A549 (cell line): ENCODE data around the gene C20orf141. TPM values are rescaled to one million over a fixed set of nuclear protein-coding genes. Genes with fewer than 3 reads are reported as not detected.

Experiments
- ATAC-seq, 2 experiments: fragments of 200-7000 bp in 1 of 2; fragments of >200 bp in 1 of 2; cut with Nextera tagmentation in 1 of 2; cut with Tn5 transposase in 1 of 2; 3 replicates each; pipeline versions ENCODE4 v1.8.0 to v1.9.1; 2018 to 2020; ENCODE audit warnings: mild to moderate bottlenecking in 1 of 2, moderate library complexity in 1 of 2
- CTCF ChIA-PET: fragments of 300-600 bp; sonication (Branson Sonifier 250); formaldehyde crosslinking; extraction: SDS; loops from one replicate; lab custom pipeline; 2021; ENCODE audit warnings: antibody characterized with exemption, inconsistent platforms; lab: Yijun Ruan, JAX
- POLR2A ChIA-PET: fragments of 350-600 bp; formaldehyde crosslinking; extraction: SDS; loops from one replicate; lab custom pipeline; 2021; ENCODE audit warnings: antibody characterized with exemption, inconsistent platforms; lab: Yijun Ruan, JAX
- DNase-seq, 2 experiments: peaks; one replicate each; pipeline versions ENCODE4 v3.0.0 to v3.0.0-alpha.2; 2011 to 2016; ENCODE audit warnings: low read depth in 1 of 2, low spot score in 1 of 2
- FAIRE-seq: peaks from 2 replicates; lab custom pipeline; 2011; peaks lifted over from hg19 to GRCh38; lab: Jason Lieb, UNC
- H3K27ac ChIP-seq, 2 experiments: fragments of >200 bp; sonication (Bioruptor Twin); formaldehyde crosslinking; 3 replicates each; pipeline ENCODE4 v1.5.1; 2016 to 2017
- H3K4me1 ChIP-seq: fragments of >200 bp; sonication (Bioruptor Twin); formaldehyde crosslinking; 3 replicates; pipeline ENCODE4 v1.6.1; 2016
- H3K4me2 ChIP-seq: fragments of >200 bp; sonication (Bioruptor Twin); formaldehyde crosslinking; 3 replicates; pipeline ENCODE4 v1.6.1; 2016
- H3K4me3 ChIP-seq: fragments of >200 bp; sonication (Bioruptor Twin); formaldehyde crosslinking; 3 replicates; pipeline ENCODE4 v1.5.1; 2016
- H3K9me3 ChIP-seq: fragments of >200 bp; sonication (Bioruptor Twin); formaldehyde crosslinking; 3 replicates; pipeline ENCODE4 v1.6.1; 2016
- BHLHE40 ChIP-seq: IDR thresholded peaks from 2 replicates; pipeline ENCODE4 v1.6.1; 2012; ENCODE audit warnings: low read depth, low read length, inconsistent platforms
- CBX8 ChIP-seq: fragments of 200-600 bp; sonication (generic); IDR thresholded peaks from 2 replicates; pipeline ENCODE4 v1.6.1; 2016
- EHF ChIP-seq: fragments of 250-450 bp; sonication (Bioruptor Pico); IDR thresholded peaks from 2 replicates; pipeline ENCODE4 v1.5.0; 2020; ENCODE audit warnings: mild to moderate bottlenecking
- ESRRA ChIP-seq: fragments of 150-350 bp; IDR thresholded peaks from 2 replicates; pipeline ENCODE4 v1.6.1; 2014; ENCODE audit warnings: mild to moderate bottlenecking, low read length, borderline replicate concordance
- FOSB ChIP-seq: fragments of 250-450 bp; sonication (Bioruptor Pico); IDR thresholded peaks from 2 replicates; pipeline ENCODE4 v1.5.0; 2020; ENCODE audit warnings: mild to moderate bottlenecking, moderate library complexity
- FOSL2 ChIP-seq, 2 experiments: fragments of 450-650 bp in 1 of 2; fragments of >200 bp in 1 of 2; sonication (Bioruptor Twin) in 1 of 2; formaldehyde crosslinking; IDR thresholded peaks; 2 replicates each; pipeline versions ENCODE4 v1.5.0 to v1.6.1; 2016 to 2020; ENCODE audit warnings: mild to moderate bottlenecking in 1 of 2, moderate library complexity in 1 of 2
- HDAC2 ChIP-seq: fragments of 200-600 bp; sonication (generic); IDR thresholded peaks from 2 replicates; pipeline ENCODE4 v1.6.1; 2016
- HOXA7 ChIP-seq: fragments of 250-450 bp; sonication (Bioruptor Pico); IDR thresholded peaks from 2 replicates; pipeline ENCODE4 v1.5.0; 2020; ENCODE audit warnings: mild to moderate bottlenecking, moderate library complexity
- HOXB13 ChIP-seq: fragments of 250-450 bp; sonication (Bioruptor Pico); IDR thresholded peaks from 2 replicates; pipeline ENCODE4 v1.5.0; 2020; ENCODE audit warnings: low read depth, mild to moderate bottlenecking, moderate library complexity
- MYC ChIP-seq: IDR thresholded peaks from 2 replicates; pipeline ENCODE4 v1.6.1; 2012; ENCODE audit warnings: mild to moderate bottlenecking, inconsistent platforms, low read length, improper control_type of control experiment, borderline replicate concordance
- POLR2AphosphoS2 ChIP-seq: conservative IDR thresholded peaks from 2 replicates; pipeline ENCODE4 v1.6.1; 2012; ENCODE audit warnings: low read length, improper control_type of control experiment, inconsistent platforms
- RARB ChIP-seq: fragments of 250-450 bp; sonication (Bioruptor Pico); IDR thresholded peaks from 2 replicates; pipeline ENCODE4 v1.8.0; 2021; ENCODE audit warnings: mild to moderate bottlenecking, moderate library complexity
- SREBF2 ChIP-seq: fragments of 450-650 bp; IDR thresholded peaks from 2 replicates; pipeline ENCODE4 v1.6.1; 2014; ENCODE audit warnings: mild to moderate bottlenecking, moderate library complexity
- TFCP2L1 ChIP-seq: fragments of 250-450 bp; sonication (Bioruptor Pico); IDR thresholded peaks from 2 replicates; pipeline ENCODE4 v1.5.0; 2021; ENCODE audit warnings: mild to moderate bottlenecking
- TP53 ChIP-seq: fragments of 250-450 bp; sonication (Bioruptor Pico); IDR thresholded peaks from 2 replicates; pipeline ENCODE4 v1.5.0; 2021; ENCODE audit warnings: mild to moderate bottlenecking, moderate library complexity
- ZC3H11A ChIP-seq: fragments of 450-650 bp; IDR thresholded peaks from 2 replicates; pipeline ENCODE4 v1.6.1; 2014; ENCODE audit warnings: antibody characterized with exemption, mild to moderate bottlenecking
- ZNF302 ChIP-seq: fragments of 250-450 bp; sonication (Bioruptor Pico); IDR thresholded peaks from 2 replicates; pipeline ENCODE4 v1.9.0; 2021; ENCODE audit warnings: inconsistent platforms, mild to moderate bottlenecking, moderate library complexity
- WGBS: methylation state at CpG from one replicate; pipeline ENCODE4 v1.1.6; 2017; ENCODE audit errors: missing lambda C conversion rate; 5-methylcytosine and 5-hydroxymethylcytosine counted together
- polyA plus RNA-seq, 4 experiments: library from polyadenylated mRNA; depleted of rRNA in 3 of 4; stranded (reverse); fragments of >200 nt; fragmentation: RNase III in 1 of 4; extraction: RNeasy Plus Mini Kit Qiagen cat#74134 plus additional on column Dnase treatment in 1 of 4; gene quantifications; 2 replicates in 3 of 4; 3 replicates in 1 of 4; pipeline ENCODE4 v1.2.3, GENCODE V29; 2011 to 2017
- TF ChIP-seq, protein P1 (sequence below): IDR thresholded peaks from 2 replicates; pipeline ENCODE4 v1.6.1; 2012; ENCODE audit warnings: low read depth, borderline replicate concordance
- TF ChIP-seq, protein P2 (sequence below): IDR thresholded peaks from 2 replicates; pipeline ENCODE4 v1.6.1; 2012
- TF ChIP-seq, protein P3 (sequence below): fragments of >200 bp; sonication (Bioruptor Twin); formaldehyde crosslinking; IDR thresholded peaks from 2 replicates; pipeline ENCODE4 v1.6.1; 2016
- TF ChIP-seq, protein P4 (sequence below): fragments of >200 bp; sonication (Bioruptor Twin); formaldehyde crosslinking; IDR thresholded peaks from 3 replicates; pipeline ENCODE4 v1.5.1; 2016
- TF ChIP-seq, protein P5 (sequence below): IDR thresholded peaks from 2 replicates; pipeline ENCODE4 v1.6.1; 2012
- TF ChIP-seq, protein P6 (sequence below): fragments of 250-450 bp; sonication (Bioruptor Pico); IDR thresholded peaks from 2 replicates; pipeline ENCODE4 v1.5.0; 2021; ENCODE audit warnings: mild to moderate bottlenecking, moderate library complexity, borderline replicate concordance
- TF ChIP-seq, protein P7 (sequence below): fragments of 150-350 bp; IDR thresholded peaks from 2 replicates; pipeline ENCODE4 v1.6.1; 2014; ENCODE audit warnings: low read depth, mild to moderate bottlenecking, low read length

Gene C20orf141
- polyA plus RNA-seq, 2 of the 4 experiments (the other 2 are of a cell fraction) = 0.16 to 0.56 TPM

DNA sequence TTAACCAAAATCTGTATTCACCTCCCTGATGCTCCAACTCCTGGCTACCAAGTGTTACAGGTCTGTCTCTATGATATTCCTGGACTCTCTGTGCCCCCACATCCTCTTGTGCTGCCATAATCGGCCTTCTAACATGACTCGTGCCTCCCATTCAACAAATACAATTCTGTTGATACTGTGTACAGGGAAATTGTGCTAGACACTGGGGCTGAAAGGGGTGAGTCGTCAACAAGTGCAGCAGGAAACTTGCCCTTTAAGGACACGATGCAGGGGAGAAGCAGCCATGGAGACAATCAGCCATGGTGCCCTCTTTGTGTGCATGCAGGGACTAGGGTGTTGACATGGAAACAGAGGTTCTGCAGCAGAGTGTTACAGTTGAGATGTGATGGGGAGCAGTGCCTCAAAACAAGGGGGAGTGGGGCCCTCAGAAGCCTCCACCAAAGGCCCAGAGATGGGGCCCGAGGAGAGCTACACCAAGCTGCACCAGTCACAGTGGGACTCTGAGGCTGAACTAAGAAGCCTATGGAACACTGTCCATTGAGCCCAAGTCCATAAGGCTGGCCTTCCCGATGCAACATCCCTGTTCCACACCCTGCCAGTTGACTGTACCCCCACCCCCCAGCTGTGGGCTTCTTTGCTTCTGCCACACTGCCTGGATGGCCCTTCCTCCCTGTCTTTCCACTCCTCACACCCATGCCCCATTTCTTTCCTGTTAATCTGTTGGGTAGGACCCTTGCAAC is 22.6 kb downstream of the C20orf141 start:
- H3K4me2 ChIP-seq = no peak overlapping the region
- FAIRE-seq = no peak
- H3K9me3 ChIP-seq = no peaks in the 10 kb centered on the region
- no peak for DNase-seq
- ChIA-PET POLR2A (no interaction called here), CTCF (interaction anchor here (0.8 to 2.3 kb wide), 5 partner anchors 19 to 216 kb away, joined by 3 to 10 read pairs (median 3); no protein-coding TSS in a partner anchor)
- 78% methylated on average over 6 of the region's 6 CpGs for WGBS
- no peak overlapping the region for H3K4me3 ChIP-seq
- H3K4me1 ChIP-seq = peaks cover 18% of the 10 kb centered on the region
- no peak for TF ChIP-seq RARB (CRISPR knock-in tag)
- no peak for TF ChIP-seq FOSL2 (IDR thresholded peaks at IDR 0.05)
- no peak for TF ChIP-seq FOSL2 (CRISPR knock-in tag; IDR thresholded peaks at IDR 0.05)
- TF ChIP-seq, protein P1, sequence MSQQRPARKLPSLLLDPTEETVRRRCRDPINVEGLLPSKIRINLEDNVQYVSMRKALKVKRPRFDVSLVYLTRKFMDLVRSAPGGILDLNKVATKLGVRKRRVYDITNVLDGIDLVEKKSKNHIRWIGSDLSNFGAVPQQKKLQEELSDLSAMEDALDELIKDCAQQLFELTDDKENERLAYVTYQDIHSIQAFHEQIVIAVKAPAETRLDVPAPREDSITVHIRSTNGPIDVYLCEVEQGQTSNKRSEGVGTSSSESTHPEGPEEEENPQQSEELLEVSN = no peak
- no peak for TF ChIP-seq ESRRA
- TF ChIP-seq FOSB (CRISPR knock-in tag) = no peak
- no peak for TF ChIP-seq TP53 (CRISPR knock-in tag)
- no peak for TF ChIP-seq SREBF2
- TF ChIP-seq HOXA7 (CRISPR knock-in tag) = no peak
- TF ChIP-seq MYC = no peak
- no peak for TF ChIP-seq ZC3H11A
- TF ChIP-seq BHLHE40 = no peak
- TF ChIP-seq CBX8 = no peak
- TF ChIP-seq POLR2AphosphoS2 = no peak
- TF ChIP-seq, protein P2, sequence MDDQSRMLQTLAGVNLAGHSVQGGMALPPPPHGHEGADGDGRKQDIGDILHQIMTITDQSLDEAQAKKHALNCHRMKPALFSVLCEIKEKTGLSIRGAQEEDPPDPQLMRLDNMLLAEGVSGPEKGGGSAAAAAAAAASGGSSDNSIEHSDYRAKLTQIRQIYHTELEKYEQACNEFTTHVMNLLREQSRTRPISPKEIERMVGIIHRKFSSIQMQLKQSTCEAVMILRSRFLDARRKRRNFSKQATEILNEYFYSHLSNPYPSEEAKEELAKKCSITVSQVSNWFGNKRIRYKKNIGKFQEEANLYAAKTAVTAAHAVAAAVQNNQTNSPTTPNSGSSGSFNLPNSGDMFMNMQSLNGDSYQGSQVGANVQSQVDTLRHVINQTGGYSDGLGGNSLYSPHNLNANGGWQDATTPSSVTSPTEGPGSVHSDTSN = no peak
- TF ChIP-seq, protein P3, sequence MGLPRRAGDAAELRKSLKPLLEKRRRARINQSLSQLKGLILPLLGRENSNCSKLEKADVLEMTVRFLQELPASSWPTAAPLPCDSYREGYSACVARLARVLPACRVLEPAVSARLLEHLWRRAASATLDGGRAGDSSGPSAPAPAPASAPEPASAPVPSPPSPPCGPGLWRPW = no peak
- TF ChIP-seq HOXB13 (CRISPR knock-in tag) = no peak
- no peak overlapping the region for H3K27ac ChIP-seq
- ATAC-seq = no peak

DNA sequence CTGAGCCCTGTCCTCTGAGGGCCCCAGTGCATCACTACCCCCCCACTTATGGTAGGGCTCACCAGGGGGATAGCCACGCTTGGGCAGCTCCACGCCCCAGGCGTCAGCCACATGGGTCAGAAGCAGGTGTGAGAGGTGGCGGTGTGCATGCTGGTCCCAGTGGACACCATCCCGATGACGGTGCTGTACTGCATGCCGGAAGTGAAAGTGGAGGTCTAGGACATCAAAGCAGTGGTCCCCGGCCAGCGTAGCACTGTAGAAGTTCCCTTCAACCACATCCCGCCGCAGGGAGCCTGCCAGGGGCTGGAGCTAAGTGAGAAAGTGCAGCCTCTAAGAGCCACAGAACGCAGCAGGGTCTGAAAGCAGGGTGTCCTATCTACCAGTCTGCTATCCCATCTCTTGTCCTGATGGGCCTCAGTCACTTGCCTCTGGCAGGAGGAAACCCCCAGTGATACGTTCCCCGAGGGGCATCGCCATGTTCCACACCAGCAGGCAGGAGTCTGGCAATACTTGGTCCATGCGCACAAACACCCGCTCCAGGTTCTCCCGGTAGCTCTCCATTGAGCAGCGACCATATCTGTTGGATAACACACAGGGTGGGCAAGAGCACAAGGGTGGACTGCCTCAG is 23.5 kb downstream of the C20orf141 start:
- H3K4me1 ChIP-seq = peaks cover 17% of the 10 kb centered on the region
- no peak overlapping the region for H3K4me3 ChIP-seq
- no peaks in the 10 kb centered on the region for H3K9me3 ChIP-seq
- no peak overlapping the region for H3K27ac ChIP-seq
- ChIA-PET CTCF (interaction anchor here (1.0 to 4.9 kb wide), 8 partner anchors 13 to 215 kb away, joined by 3 to 33 read pairs (median 5); partner anchors contain the start of gene TMEM239), POLR2A (interaction anchor here (0.5 kb wide), 1 partner anchor 71 kb away, joined by 3 read pairs; no protein-coding TSS in a partner anchor)
- no peak overlapping the region for H3K4me2 ChIP-seq
- ATAC-seq = no peak
- no peak for DNase-seq
- no peak for FAIRE-seq
- TF ChIP-seq, protein P4, sequence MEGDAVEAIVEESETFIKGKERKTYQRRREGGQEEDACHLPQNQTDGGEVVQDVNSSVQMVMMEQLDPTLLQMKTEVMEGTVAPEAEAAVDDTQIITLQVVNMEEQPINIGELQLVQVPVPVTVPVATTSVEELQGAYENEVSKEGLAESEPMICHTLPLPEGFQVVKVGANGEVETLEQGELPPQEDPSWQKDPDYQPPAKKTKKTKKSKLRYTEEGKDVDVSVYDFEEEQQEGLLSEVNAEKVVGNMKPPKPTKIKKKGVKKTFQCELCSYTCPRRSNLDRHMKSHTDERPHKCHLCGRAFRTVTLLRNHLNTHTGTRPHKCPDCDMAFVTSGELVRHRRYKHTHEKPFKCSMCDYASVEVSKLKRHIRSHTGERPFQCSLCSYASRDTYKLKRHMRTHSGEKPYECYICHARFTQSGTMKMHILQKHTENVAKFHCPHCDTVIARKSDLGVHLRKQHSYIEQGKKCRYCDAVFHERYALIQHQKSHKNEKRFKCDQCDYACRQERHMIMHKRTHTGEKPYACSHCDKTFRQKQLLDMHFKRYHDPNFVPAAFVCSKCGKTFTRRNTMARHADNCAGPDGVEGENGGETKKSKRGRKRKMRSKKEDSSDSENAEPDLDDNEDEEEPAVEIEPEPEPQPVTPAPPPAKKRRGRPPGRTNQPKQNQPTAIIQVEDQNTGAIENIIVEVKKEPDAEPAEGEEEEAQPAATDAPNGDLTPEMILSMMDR = no peak
- TF ChIP-seq, protein P5, sequence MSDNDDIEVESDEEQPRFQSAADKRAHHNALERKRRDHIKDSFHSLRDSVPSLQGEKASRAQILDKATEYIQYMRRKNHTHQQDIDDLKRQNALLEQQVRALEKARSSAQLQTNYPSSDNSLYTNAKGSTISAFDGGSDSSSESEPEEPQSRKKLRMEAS = no peak
- no peak for TF ChIP-seq HDAC2
- no peak for TF ChIP-seq ZNF302 (CRISPR knock-in tag)
- no peak for TF ChIP-seq EHF (CRISPR knock-in tag)
- TF ChIP-seq BHLHE40 = no peak
- no peak for TF ChIP-seq TFCP2L1 (CRISPR knock-in tag)
- TF ChIP-seq, protein P6, sequence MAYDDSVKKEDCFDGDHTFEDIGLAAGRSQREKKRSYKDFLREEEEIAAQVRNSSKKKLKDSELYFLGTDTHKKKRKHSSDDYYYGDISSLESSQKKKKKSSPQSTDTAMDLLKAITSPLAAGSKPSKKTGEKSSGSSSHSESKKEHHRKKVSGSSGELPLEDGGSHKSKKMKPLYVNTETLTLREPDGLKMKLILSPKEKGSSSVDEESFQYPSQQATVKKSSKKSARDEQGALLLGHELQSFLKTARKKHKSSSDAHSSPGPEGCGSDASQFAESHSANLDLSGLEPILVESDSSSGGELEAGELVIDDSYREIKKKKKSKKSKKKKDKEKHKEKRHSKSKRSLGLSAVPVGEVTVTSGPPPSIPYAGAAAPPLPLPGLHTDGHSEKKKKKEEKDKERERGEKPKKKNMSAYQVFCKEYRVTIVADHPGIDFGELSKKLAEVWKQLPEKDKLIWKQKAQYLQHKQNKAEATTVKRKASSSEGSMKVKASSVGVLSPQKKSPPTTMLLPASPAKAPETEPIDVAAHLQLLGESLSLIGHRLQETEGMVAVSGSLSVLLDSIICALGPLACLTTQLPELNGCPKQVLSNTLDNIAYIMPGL = no peak
- TF ChIP-seq, protein P7, sequence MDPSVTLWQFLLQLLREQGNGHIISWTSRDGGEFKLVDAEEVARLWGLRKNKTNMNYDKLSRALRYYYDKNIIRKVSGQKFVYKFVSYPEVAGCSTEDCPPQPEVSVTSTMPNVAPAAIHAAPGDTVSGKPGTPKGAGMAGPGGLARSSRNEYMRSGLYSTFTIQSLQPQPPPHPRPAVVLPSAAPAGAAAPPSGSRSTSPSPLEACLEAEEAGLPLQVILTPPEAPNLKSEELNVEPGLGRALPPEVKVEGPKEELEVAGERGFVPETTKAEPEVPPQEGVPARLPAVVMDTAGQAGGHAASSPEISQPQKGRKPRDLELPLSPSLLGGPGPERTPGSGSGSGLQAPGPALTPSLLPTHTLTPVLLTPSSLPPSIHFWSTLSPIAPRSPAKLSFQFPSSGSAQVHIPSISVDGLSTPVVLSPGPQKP = no peak
- 94% methylated on average over 19 of the region's 19 CpGs for WGBS
